HL-60 (cell line): ENCODE measurements around the gene ZGLP1.

ENCODE experiments used
- CTCF ChIP-seq: IDR thresholded peaks from one replicate; pipeline ENCODE4 v1.5.1; 2011; ENCODE audit warnings: low read length, control low read depth, inconsistent platforms; ENCODE audit not compliant: insufficient read depth
- GABPA ChIP-seq: IDR thresholded peaks from 2 replicates; pipeline ENCODE4 v1.6.1; 2012; ENCODE audit warnings: low read depth
- POLR2AphosphoS5 ChIP-seq: IDR thresholded peaks from 2 replicates; pipeline ENCODE4 v1.6.1; 2012; ENCODE audit warnings: low read depth
- SPI1 ChIP-seq: IDR thresholded peaks from 2 replicates; pipeline ENCODE4 v1.6.1; 2012; ENCODE audit warnings: low read depth, mild to moderate bottlenecking, borderline replicate concordance
- TF ChIP-seq, protein P1 (sequence below): IDR thresholded peaks from 2 replicates; pipeline ENCODE4 v1.6.1; 2012; ENCODE audit warnings: low read depth; ENCODE audit not compliant: insufficient replicate concordance

- TF ChIP-seq CTCF (no peak), POLR2AphosphoS5 (no peak), GABPA (no peak), SPI1 (no peak)
- TF ChIP-seq, protein P1, sequence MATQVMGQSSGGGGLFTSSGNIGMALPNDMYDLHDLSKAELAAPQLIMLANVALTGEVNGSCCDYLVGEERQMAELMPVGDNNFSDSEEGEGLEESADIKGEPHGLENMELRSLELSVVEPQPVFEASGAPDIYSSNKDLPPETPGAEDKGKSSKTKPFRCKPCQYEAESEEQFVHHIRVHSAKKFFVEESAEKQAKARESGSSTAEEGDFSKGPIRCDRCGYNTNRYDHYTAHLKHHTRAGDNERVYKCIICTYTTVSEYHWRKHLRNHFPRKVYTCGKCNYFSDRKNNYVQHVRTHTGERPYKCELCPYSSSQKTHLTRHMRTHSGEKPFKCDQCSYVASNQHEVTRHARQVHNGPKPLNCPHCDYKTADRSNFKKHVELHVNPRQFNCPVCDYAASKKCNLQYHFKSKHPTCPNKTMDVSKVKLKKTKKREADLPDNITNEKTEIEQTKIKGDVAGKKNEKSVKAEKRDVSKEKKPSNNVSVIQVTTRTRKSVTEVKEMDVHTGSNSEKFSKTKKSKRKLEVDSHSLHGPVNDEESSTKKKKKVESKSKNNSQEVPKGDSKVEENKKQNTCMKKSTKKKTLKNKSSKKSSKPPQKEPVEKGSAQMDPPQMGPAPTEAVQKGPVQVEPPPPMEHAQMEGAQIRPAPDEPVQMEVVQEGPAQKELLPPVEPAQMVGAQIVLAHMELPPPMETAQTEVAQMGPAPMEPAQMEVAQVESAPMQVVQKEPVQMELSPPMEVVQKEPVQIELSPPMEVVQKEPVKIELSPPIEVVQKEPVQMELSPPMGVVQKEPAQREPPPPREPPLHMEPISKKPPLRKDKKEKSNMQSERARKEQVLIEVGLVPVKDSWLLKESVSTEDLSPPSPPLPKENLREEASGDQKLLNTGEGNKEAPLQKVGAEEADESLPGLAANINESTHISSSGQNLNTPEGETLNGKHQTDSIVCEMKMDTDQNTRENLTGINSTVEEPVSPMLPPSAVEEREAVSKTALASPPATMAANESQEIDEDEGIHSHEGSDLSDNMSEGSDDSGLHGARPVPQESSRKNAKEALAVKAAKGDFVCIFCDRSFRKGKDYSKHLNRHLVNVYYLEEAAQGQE: no peak
These were observed 19.7 kb downstream of the ZGLP1 start, which contains the start of gene ICAM5 for GRCh38 chr19:10289836-10290356.
